Measurements from ENCODE around the gene KCNQ5.
"Not testable (repeated sequence)": the region's sequence is repeated elsewhere in the genome, so short reads cannot be mapped to it uniquely, and the experiment has no call there.

Gene KCNQ5

DNA sequence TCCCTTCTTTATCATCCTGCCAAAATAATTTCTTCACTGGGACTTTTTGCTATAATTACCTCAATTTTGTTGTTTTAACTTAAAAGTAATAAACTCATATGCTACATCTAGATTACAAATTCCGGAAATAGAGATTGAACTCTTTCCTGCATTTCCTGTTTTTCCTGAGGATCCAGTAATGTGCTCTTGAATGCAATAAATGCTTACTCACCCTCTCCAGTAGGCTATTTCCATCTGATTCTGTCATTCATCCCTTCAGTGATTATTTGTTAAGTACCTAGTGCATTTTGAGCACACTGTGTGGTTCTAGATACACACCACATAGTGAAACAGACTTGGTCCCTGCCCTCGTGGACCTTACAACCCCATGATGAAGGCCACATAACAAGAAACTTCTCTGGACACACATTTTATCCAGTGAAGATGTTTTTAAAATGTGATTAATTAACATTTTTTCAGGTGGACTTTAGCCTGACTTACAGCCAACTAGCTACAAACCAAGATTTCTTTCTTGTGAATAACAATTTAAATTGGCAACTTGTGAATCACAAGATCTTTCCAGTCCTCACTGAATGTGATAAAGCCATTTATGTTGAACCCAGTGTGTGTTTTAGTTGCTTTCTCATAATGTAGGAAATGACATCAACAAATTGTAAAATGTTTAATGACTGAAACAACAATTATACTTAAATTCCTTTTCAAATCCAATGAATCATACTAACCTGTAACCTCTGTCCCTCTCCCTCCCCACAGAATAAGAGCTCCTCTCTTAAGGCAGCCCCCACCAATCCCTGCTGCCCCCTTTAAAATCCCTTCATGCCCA is 331.2 kb downstream of the KCNQ5 start:
- DNase-seq (ENCODE audit: low read depth), result no peak

GRCh38 chr6:72953971-72954381 is 332.1 kb downstream of the KCNQ5 start:
- DNase-seq (ENCODE audit: low read depth), result no peak

DNA sequence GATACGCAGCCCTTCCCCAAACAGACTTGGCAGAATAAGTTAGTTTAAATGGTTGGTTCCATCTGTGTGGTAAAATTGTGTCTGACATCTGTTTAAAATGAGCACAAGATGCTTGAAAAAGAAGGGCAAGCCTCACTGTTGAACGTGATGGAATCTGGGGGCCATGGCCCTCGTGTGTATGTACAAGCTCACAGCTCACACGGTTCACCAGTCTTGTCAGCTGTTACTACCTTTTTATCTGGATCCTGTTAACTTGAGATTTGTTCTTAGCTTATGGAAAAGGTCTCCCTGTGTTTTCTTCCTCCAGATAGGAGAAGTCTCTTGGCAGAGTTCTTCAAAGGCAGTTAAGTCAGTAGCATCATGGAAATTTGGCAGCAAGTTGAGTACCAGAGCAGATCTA is 332.9 kb downstream of the KCNQ5 start:
- DNase-seq (ENCODE audit: low read depth), result no peak

- no peak for DNase-seq (ENCODE audit: low read depth)
Observed at GRCh38 chr6:72955666-72956065, 333.8 kb downstream of the KCNQ5 start.

DNA sequence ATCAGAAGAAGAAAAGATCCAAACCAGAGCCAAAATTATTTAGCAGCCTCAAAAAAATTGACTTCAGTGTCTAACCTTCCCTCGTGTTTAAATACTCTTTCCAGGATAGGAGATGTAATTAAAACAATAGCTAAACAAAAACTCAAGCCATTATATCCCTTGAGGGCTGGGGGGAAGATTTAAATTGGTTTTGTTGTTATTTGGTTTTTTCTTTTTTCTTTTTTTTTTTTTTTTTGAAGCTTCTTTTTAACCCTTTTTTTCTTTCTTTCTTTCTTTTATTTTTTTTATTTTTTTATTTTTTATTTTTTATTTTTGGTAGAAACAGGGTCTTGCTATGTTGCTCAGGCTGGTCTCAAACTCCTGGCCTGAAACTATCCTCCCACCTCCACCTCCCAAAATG is 334.4 kb downstream of the KCNQ5 start:
- no peak for DNase-seq (ENCODE audit: low read depth)

- DNase-seq (ENCODE audit: low read depth), result no peak
Observed at GRCh38 chr6:72959821-72960220, 338.0 kb downstream of the KCNQ5 start.

- no peak for DNase-seq (ENCODE audit: low read depth)
Observed at GRCh38 chr6:72963946-72964345, 342.1 kb downstream of the KCNQ5 start.

DNA sequence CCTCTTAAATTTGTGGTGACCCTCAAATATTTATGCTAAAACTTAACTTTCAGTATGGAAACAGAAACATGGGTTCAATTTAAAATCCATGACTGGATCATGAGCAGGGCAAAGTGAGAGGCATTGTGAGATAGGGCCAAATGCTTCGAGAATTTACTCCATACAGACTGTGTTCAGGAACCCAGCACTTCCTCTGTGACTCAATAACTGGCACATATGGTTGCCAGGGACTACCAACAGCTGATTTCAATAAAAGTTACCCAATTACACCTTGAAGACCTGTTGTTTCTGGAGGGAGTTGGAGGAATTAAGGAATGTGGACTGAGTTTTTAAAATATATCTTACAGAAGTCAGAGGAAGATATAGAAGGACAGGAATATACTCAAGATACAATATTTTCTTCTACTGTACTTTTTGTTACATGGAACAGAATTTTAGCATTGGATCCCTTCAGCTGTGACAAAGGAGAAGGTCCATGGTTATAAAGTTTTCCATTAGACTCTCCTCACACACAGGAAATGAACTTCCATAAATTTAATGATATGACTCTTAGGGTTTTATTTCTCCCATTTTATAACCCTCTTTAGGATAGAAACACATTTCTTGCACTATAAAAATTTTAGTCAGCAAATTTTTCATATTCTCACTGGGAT is 344.9 kb downstream of the KCNQ5 start:
- DNase-seq (ENCODE audit: low read depth), result no peak

GRCh38 chr6:72967329-72967728 is 345.5 kb downstream of the KCNQ5 start:
- DNase-seq (ENCODE audit: low read depth), result no peak

GRCh38 chr6:72968704-72969103 is 346.8 kb downstream of the KCNQ5 start:
- no peak for DNase-seq (ENCODE audit: low read depth)

DNA sequence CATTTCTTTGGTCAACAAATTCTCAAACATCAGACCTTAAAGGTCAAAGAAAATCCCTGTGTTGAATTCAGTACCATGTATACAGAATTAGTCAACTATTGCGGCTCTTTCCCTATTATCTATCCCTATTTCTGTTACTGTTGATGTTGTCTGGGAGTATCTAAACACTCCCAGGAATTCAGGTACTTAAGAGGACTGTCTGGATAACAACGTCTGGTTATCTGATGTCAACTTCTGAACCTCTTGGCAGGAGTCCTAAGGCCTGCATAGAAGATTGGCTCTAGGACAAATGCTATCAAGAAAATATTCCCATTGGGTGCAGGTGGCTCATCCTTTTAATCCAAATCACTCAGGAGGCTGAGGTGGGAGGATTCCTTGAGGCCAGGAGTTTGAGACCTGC is 347.8 kb downstream of the KCNQ5 start:
- no peak for DNase-seq (ENCODE audit: low read depth)

DNA sequence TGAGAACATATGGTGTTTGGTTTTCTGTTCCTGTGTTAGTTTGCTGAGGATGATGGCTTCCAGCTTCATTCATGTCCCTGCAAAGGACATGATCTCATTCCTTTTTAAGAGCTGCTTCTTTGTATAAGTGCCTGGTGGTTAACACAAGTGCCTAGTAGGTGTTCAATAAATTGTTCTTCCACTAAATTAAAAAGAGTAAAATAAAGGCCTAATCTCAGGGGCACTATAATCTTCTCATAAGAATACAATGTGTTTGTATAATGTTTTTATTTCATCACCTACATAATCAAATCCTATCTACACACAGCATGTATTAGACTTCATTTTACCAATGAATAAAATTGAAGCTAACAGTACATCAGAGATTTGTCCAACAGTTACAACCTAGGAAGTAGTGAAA is 350.7 kb downstream of the KCNQ5 start:
- DNase-seq (ENCODE audit: low read depth), result no peak

DNA sequence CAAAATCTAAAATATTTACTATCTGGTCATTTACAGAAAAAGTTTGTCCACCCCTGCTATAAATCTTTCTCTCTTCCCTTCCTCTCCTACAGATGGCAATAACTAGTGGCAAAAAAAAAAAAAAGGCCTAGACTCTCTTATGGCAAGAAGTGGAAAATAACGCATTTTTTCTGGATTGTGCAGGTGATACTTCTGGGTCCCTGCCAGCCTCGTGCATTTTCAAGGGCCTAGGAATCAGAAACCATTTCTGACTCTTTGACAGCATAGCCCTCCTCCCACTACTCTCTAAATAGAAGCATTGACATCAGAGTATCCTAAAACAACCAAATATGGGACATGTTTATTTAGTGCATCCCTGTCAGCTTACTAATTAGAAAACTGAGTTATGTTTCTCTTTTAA is 352.4 kb downstream of the KCNQ5 start:
- DNase-seq (ENCODE audit: low read depth), result no peak

GRCh38 chr6:72975352-72975752 is 353.5 kb downstream of the KCNQ5 start:
- no peak for DNase-seq (ENCODE audit: low read depth)

- DNase-seq (ENCODE audit: low read depth), result no peak
Observed at GRCh38 chr6:72976484-72976883, 354.6 kb downstream of the KCNQ5 start.

GRCh38 chr6:72977114-72977513 is 355.2 kb downstream of the KCNQ5 start:
- DNase-seq (ENCODE audit: low read depth), result no peak

DNA sequence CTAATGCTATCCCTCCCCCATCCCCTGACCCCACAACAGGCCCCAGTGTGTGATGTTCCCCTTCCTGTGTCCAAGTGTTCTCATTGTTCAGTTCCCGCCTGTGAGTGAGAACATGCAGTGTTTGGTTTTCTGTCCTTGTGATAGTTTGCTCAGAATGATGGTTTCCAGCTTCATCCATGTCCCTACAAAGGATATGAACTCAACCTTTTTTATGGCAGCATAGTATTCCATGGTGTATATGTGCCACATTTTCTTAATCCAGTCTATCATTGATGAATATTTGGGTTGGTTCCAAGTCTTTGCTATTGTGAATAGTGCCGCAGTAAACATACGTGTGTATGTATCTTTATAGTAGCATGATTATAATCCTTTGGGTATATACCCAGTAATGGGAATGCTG is 356.9 kb downstream of the KCNQ5 start:
- DNase-seq (ENCODE audit: low read depth), result not testable (repeated sequence)

GRCh38 chr6:72984189-72984831 is 362.4 kb downstream of the KCNQ5 start:
- DNase-seq (ENCODE audit: low read depth), result not testable (repeated sequence)

- DNase-seq (ENCODE audit: low read depth), result no peak
Observed at GRCh38 chr6:72984981-72985665, 363.3 kb downstream of the KCNQ5 start.

- DNase-seq (ENCODE audit: low read depth), result no peak
Observed at GRCh38 chr6:72987301-72987700, 365.4 kb downstream of the KCNQ5 start.

DNA sequence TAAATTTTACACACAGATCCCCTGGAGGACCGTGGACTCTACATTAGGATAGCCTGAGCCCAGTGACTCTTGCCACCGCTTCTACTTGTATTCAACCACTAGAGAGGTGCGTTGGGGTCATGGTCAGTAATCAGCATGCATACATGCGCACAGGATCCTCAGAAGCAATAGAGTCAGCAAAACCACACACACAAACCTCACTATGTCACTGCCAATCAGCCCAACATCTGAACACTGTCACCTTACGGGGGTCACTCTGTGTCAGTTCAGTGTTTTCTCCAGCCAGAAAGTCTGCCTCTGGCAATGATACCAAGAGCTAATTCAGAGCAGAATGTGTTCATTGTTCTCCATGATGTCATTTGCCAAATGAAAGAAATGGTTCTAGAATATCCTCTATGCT is 378.1 kb downstream of the KCNQ5 start:
- no peak for DNase-seq (ENCODE audit: low read depth)

- DNase-seq (ENCODE audit: low read depth), result no peak
Observed at GRCh38 chr6:73000460-73000859, 378.6 kb downstream of the KCNQ5 start.

DNA sequence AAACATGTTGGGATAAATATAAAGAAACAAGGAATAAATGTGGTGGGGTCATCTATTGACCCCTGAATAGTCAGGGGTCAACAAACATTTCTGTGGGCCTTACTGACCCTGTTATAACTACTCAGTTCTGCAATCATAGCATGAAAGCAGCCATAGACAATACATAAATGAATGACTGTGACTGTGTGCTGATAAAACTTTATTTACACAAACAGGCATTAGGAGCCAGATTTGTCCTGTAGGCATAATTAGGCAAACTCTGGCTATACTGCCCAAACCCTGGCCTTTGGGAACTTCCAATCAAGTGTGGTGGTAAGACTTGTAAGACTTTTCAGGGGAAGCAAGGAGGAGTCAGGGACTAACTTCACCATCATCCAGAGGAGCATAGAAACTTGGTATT is 380.7 kb downstream of the KCNQ5 start:
- DNase-seq (ENCODE audit: low read depth), result no peak
